HCT116 (cell line): ENCODE data around the gene ADAMTS6.

Experiments
- CTCF ChIP-seq, 3 experiments: fragments of 200-600 bp in 1 of 3; sonication (generic) in 1 of 3; IDR thresholded peaks in 2 of 3; conservative IDR thresholded peaks in 1 of 3; 2 replicates each; pipeline ENCODE4 v1.5.1; 2012 to 2017; ENCODE audit warnings: low read depth in 2 of 3, low read length in 2 of 3, antibody characterized with exemption in 1 of 3, borderline replicate concordance in 1 of 3, control low read depth in 1 of 3, mild to moderate bottlenecking in 1 of 3, mixed read lengths in 1 of 3, mixed run types in 1 of 3, moderate library complexity in 1 of 3; ENCODE audit not compliant: insufficient read depth in 1 of 3
- POLR2AphosphoS5 ChIP-seq: IDR thresholded peaks from 2 replicates; pipeline ENCODE4 v1.6.1; 2011; ENCODE audit warnings: mild to moderate bottlenecking, low read depth, low read length, moderate library complexity

- TF ChIP-seq CTCF (IDR thresholded peaks at IDR 0.05 in 2 of 3, conservative IDR thresholded peaks at IDR 0.05 in 1 of 3; ENCODE audit: borderline replicate concordance in 1 of 3, insufficient read depth in 1 of 3, low read depth in 2 of 3, low read length in 2 of 3) (no peak), POLR2AphosphoS5 (no peak)
These were observed 35.0 kb downstream of the ADAMTS6 start for GRCh38 chr5:65446682-65447081.
